Measurements from ENCODE around the gene SLC26A4.

DNA sequence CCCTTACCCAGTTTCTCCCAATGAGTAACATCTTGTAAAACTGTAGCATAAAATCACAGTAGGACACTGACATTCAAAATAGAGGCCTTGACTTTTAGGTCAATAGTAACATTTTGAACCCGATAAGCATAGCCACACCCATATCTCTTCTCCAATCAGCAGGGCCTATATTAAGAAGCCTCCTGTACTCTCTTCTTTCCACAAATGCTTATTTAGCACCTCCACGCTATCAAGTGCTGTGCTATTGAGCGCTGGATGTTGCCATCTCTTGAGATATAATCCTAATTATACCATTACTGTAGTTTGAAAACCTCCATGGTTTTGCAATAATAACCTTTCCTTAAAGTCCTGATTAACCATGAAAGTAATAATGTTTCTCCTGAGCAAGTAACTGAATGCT is 43.2 kb downstream of the SLC26A4 start:
- TF ChIP-seq, protein P1, sequence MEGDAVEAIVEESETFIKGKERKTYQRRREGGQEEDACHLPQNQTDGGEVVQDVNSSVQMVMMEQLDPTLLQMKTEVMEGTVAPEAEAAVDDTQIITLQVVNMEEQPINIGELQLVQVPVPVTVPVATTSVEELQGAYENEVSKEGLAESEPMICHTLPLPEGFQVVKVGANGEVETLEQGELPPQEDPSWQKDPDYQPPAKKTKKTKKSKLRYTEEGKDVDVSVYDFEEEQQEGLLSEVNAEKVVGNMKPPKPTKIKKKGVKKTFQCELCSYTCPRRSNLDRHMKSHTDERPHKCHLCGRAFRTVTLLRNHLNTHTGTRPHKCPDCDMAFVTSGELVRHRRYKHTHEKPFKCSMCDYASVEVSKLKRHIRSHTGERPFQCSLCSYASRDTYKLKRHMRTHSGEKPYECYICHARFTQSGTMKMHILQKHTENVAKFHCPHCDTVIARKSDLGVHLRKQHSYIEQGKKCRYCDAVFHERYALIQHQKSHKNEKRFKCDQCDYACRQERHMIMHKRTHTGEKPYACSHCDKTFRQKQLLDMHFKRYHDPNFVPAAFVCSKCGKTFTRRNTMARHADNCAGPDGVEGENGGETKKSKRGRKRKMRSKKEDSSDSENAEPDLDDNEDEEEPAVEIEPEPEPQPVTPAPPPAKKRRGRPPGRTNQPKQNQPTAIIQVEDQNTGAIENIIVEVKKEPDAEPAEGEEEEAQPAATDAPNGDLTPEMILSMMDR (IDR thresholded peaks at IDR 0.05; ENCODE audit: insufficient read depth, low read depth, low read length): no peak
- TF ChIP-seq EZH2 (IDR thresholded peaks at IDR 0.05; ENCODE audit: insufficient read depth, low read length): no peak

Data from astrocyte (in vitro differentiated cells and primary cell).